Activated CD4-positive, alpha-beta T cell treated with anti-CD3 and anti-CD28 coated beads, Interleukin-2, amount 10 ng/mL, durations not matched to agents 24 days and 14 days (primary cell): ENCODE measurements around the gene SIK2. TPM values are rescaled to one million over a fixed set of nuclear protein-coding genes. Genes with fewer than 3 reads are reported as not detected.
"Not testable (repeated sequence)": the region's sequence is repeated elsewhere in the genome, so short reads cannot be mapped to it uniquely, and the experiment has no call there.

Experiments
- DNase-seq: peaks from one replicate; pipeline ENCODE4 v3.0.0; 2022
- H3K27ac Mint-ChIP-seq: one replicate; pipeline ENCODE4 v1.8.0; 2022; ENCODE audit warnings: mild to moderate bottlenecking, mixed read lengths
- H3K27me3 Mint-ChIP-seq: one replicate; pipeline ENCODE4 v1.8.0; 2022; ENCODE audit warnings: mixed read lengths
- H3K36me3 Mint-ChIP-seq: one replicate; pipeline ENCODE4 v1.8.0; 2022; ENCODE audit warnings: low read depth, mild to moderate bottlenecking, mixed read lengths
- H3K4me1 Mint-ChIP-seq: one replicate; pipeline ENCODE4 v1.8.0; 2021; ENCODE audit warnings: mixed read lengths
- H3K4me3 Mint-ChIP-seq: one replicate; pipeline ENCODE4 v1.8.0; 2022; ENCODE audit warnings: mild to moderate bottlenecking, moderate library complexity, mixed read lengths
- H3K9me3 Mint-ChIP-seq: one replicate; pipeline ENCODE4 v1.8.0; 2021; ENCODE audit warnings: mixed read lengths
- intact Hi-C: fragments of 100-400 bp; cut with micrococcal nuclease; formaldehyde crosslinking; loops from one replicate; pipeline ENCODE4 v1.15.1; 2023
- total RNA-seq: library from RNA; stranded (reverse); gene quantifications from 2 replicates; pipeline ENCODE4 v1.2.3, GENCODE V29; 2022

Gene SIK2
- total RNA-seq, 1 donor from 2014 or later: 8.2 TPM

GRCh38 chr11:111694851-111695250, 92.6 kb downstream of the SIK2 start:
- no peak overlapping the region for H3K4me3 Mint-ChIP-seq
- no peaks in the 10 kb centered on the region for H3K4me1 Mint-ChIP-seq
- peaks cover 5% of the 10 kb centered on the region for H3K36me3 Mint-ChIP-seq
- no peak overlapping the region for H3K27ac Mint-ChIP-seq
- H3K27me3 Mint-ChIP-seq: no peaks in the 10 kb centered on the region
- intact Hi-C loops: no loop called here
- DNase-seq: no peak
- H3K9me3 Mint-ChIP-seq: no peaks in the 10 kb centered on the region

GRCh38 chr11:111696556-111696955, 94.3 kb downstream of the SIK2 start:
- intact Hi-C loops: no loop called here

GRCh38 chr11:111697933-111698371, 95.7 kb downstream of the SIK2 start:
- no peak for DNase-seq
- Mint-ChIP-seq H3K27me3 (no peaks in the 10 kb centered on the region), H3K4me3 (no peak overlapping the region), H3K9me3 (no peaks in the 10 kb centered on the region), H3K27ac (no peak overlapping the region), H3K4me1 (no peaks in the 10 kb centered on the region), H3K36me3 (no peaks in the 10 kb centered on the region)
- intact Hi-C loops: no loop called here

More at GRCh38 chr11:111696556-111696955, 94.3 kb downstream of the SIK2 start:
- Mint-ChIP-seq H3K4me1 (no peaks in the 10 kb centered on the region), H3K27me3 (no peaks in the 10 kb centered on the region), H3K9me3 (no peaks in the 10 kb centered on the region), H3K4me3 (no peak overlapping the region), H3K27ac (no peak overlapping the region), H3K36me3 (no peaks in the 10 kb centered on the region)
- no peak for DNase-seq

GRCh38 chr11:111698852-111699559, 96.8 kb downstream of the SIK2 start:
- Mint-ChIP-seq H3K36me3 (peaks cover 3% of the 10 kb centered on the region), H3K27ac (no peak overlapping the region), H3K9me3 (no peaks in the 10 kb centered on the region), H3K4me3 (no peak overlapping the region), H3K27me3 (no peaks in the 10 kb centered on the region), H3K4me1 (no peaks in the 10 kb centered on the region)
- intact Hi-C loops: no loop called here
- no peak for DNase-seq

- Mint-ChIP-seq H3K4me1 (no peaks in the 10 kb centered on the region), H3K4me3 (no peak overlapping the region), H3K27me3 (no peaks in the 10 kb centered on the region), H3K36me3 (peaks cover 3% of the 10 kb centered on the region), H3K27ac (no peak overlapping the region), H3K9me3 (no peaks in the 10 kb centered on the region)
- intact Hi-C loops: no loop called here
- no peak for DNase-seq
Measured at GRCh38 chr11:111699579-111700156, 97.4 kb downstream of the SIK2 start.

- DNase-seq: no peak
- no peaks in the 10 kb centered on the region for H3K4me1 Mint-ChIP-seq
Measured at GRCh38 chr11:111700162-111700561, 97.9 kb downstream of the SIK2 start.

GRCh38 chr11:111702623-111703022, 100.4 kb downstream of the SIK2 start:
- no peak for DNase-seq
- Mint-ChIP-seq H3K4me1 (no peaks in the 10 kb centered on the region), H3K36me3 (peaks cover 15% of the 10 kb centered on the region), H3K4me3 (no peak overlapping the region), H3K9me3 (no peaks in the 10 kb centered on the region), H3K27ac (no peak overlapping the region), H3K27me3 (no peaks in the 10 kb centered on the region)
- intact Hi-C loops: no loop called here

More at GRCh38 chr11:111700162-111700561, 97.9 kb downstream of the SIK2 start:
- peaks cover 7% of the 10 kb centered on the region for H3K36me3 Mint-ChIP-seq
- intact Hi-C loops: no loop called here
- no peak overlapping the region for H3K4me3 Mint-ChIP-seq
- H3K9me3 Mint-ChIP-seq: no peaks in the 10 kb centered on the region
- no peak overlapping the region for H3K27ac Mint-ChIP-seq
- no peaks in the 10 kb centered on the region for H3K27me3 Mint-ChIP-seq

- peaks cover 15% of the 10 kb centered on the region for H3K36me3 Mint-ChIP-seq
- H3K27ac Mint-ChIP-seq: no peak overlapping the region
- no peaks in the 10 kb centered on the region for H3K27me3 Mint-ChIP-seq
- intact Hi-C loops: no loop called here
- H3K4me3 Mint-ChIP-seq: no peak overlapping the region
- no peak for DNase-seq
- H3K4me1 Mint-ChIP-seq: no peaks in the 10 kb centered on the region
- no peaks in the 10 kb centered on the region for H3K9me3 Mint-ChIP-seq
Measured at GRCh38 chr11:111703576-111703975, 101.3 kb downstream of the SIK2 start.

- intact Hi-C loops: no loop called here
- H3K36me3 Mint-ChIP-seq: peaks cover 16% of the 10 kb centered on the region
- no peaks in the 10 kb centered on the region for H3K9me3 Mint-ChIP-seq
- no peaks in the 10 kb centered on the region for H3K27me3 Mint-ChIP-seq
- no peak overlapping the region for H3K4me3 Mint-ChIP-seq
- H3K4me1 Mint-ChIP-seq: no peaks in the 10 kb centered on the region
- no peak overlapping the region for H3K27ac Mint-ChIP-seq
- no peak for DNase-seq
Measured at GRCh38 chr11:111707039-111707690, 104.9 kb downstream of the SIK2 start.

GRCh38 chr11:111707691-111708067, 105.4 kb downstream of the SIK2 start:
- H3K4me3 Mint-ChIP-seq: no peak overlapping the region
- no peaks in the 10 kb centered on the region for H3K9me3 Mint-ChIP-seq
- no peaks in the 10 kb centered on the region for H3K4me1 Mint-ChIP-seq
- no peaks in the 10 kb centered on the region for H3K27me3 Mint-ChIP-seq
- no peak for DNase-seq
- no peak overlapping the region for H3K27ac Mint-ChIP-seq
- intact Hi-C loops: no loop called here
- H3K36me3 Mint-ChIP-seq: peaks cover 19% of the 10 kb centered on the region

- DNase-seq: no peak
- Mint-ChIP-seq H3K27me3 (no peaks in the 10 kb centered on the region), H3K36me3 (peaks cover 27% of the 10 kb centered on the region), H3K27ac (peak overlapping the region; percentile 2), H3K4me1 (no peaks in the 10 kb centered on the region), H3K4me3 (no peak overlapping the region), H3K9me3 (no peaks in the 10 kb centered on the region)
- intact Hi-C loops: no loop called here
Measured at GRCh38 chr11:111714522-111714921, 112.3 kb downstream of the SIK2 start.

GRCh38 chr11:111715142-111715816, 113.0 kb downstream of the SIK2 start:
- Mint-ChIP-seq H3K27ac (no peak overlapping the region), H3K4me1 (no peaks in the 10 kb centered on the region), H3K4me3 (no peak overlapping the region), H3K27me3 (no peaks in the 10 kb centered on the region), H3K36me3 (peaks cover 30% of the 10 kb centered on the region), H3K9me3 (no peaks in the 10 kb centered on the region)
- intact Hi-C loops: no loop called here
- DNase-seq: no peak

- intact Hi-C loops, H3K4me1 Mint-ChIP-seq, H3K27me3 Mint-ChIP-seq, H3K27ac Mint-ChIP-seq, H3K4me3 Mint-ChIP-seq, DNase-seq, H3K9me3 Mint-ChIP-seq: not testable (repeated sequence)
- H3K36me3 Mint-ChIP-seq: peaks cover 34% of the 10 kb centered on the region
Measured at GRCh38 chr11:111717660-111718059, 115.4 kb downstream of the SIK2 start.

GRCh38 chr11:111718436-111718835, 116.2 kb downstream of the SIK2 start:
- Mint-ChIP-seq H3K27ac (no peak overlapping the region), H3K4me3 (no peak overlapping the region), H3K36me3 (peaks cover 30% of the 10 kb centered on the region), H3K9me3 (no peaks in the 10 kb centered on the region), H3K27me3 (no peaks in the 10 kb centered on the region), H3K4me1 (no peaks in the 10 kb centered on the region)
- DNase-seq: no peak
- intact Hi-C loops: no loop called here
